Tibial nerve (tissue), 4 donors: ENCODE results near the gene SMPD4.

ENCODE experiments used
- CTCF ChIP-seq, 5 experiments: fragments of 200-600 bp in 3 of 5; fragments of 450-650 bp in 2 of 5; sonication (generic) in 3 of 5; IDR thresholded peaks; one replicate each; pipeline ENCODE4 v1.5.1; 2016 to 2019; ENCODE audit warnings: antibody characterized with exemption in 5 of 5, mild to moderate bottlenecking in 3 of 5, moderate library complexity in 2 of 5
- EP300 ChIP-seq, 2 donors: sonication (generic); formaldehyde crosslinking; IDR thresholded peaks; one replicate each; pipeline ENCODE4 v1.6.1; 2017; ENCODE audit warnings: antibody characterized with exemption in 2 of 2, mild to moderate bottlenecking in 1 of 2
- POLR2A ChIP-seq, 2 donors: fragments of 450-650 bp; IDR thresholded peaks; one replicate each; pipeline ENCODE4 v1.6.1; 2017; ENCODE audit warnings: antibody characterized with exemption in 2 of 2, mild to moderate bottlenecking in 2 of 2, moderate library complexity in 2 of 2

- TF ChIP-seq POLR2A (IDR thresholded peaks at IDR 0.05) (no peak), CTCF (IDR thresholded peaks at IDR 0.05) (no peak), EP300 (IDR thresholded peaks at IDR 0.05) (no peak)
Measured at GRCh38 chr2:130185896-130186295, 4.5 kb upstream of the SMPD4 start.
